Keratinocyte (primary cell): ENCODE measurements around the gene RGS13. TPM values are rescaled to one million over a fixed set of nuclear protein-coding genes. Genes with fewer than 3 reads are reported as not detected.

ENCODE experiments used
- DNase-seq: peaks from one replicate; pipeline ENCODE4 v3.0.0-alpha.2; 2011; ENCODE audit warnings: low read depth, missing footprints, low spot score
- FAIRE-seq: peaks from 2 replicates; lab custom pipeline; 2011; peaks lifted over from hg19 to GRCh38; lab: Jason Lieb, UNC
- H2AFZ ChIP-seq: 2 replicates; pipeline ENCODE4 v1.6.0; 2012; ENCODE audit warnings: low read length, control low read depth, inconsistent platforms; ENCODE audit not compliant: control insufficient read depth
- H3K27ac ChIP-seq: 2 replicates; pipeline ENCODE4 v1.5.1; 2011; ENCODE audit warnings: low read length; ENCODE audit not compliant: control insufficient read depth, insufficient read depth
- H3K27me3 ChIP-seq: 3 replicates; pipeline ENCODE4 v1.6.0; 2011; ENCODE audit warnings: low read length; ENCODE audit not compliant: control insufficient read depth, insufficient read depth; ENCODE audit errors: extremely low read depth
- H3K36me3 ChIP-seq, 2 experiments: 2 replicates in 1 of 2; 3 replicates in 1 of 2; pipeline ENCODE4 v1.5.1; 2011; ENCODE audit warnings: low read length in 2 of 2, mild to moderate bottlenecking in 1 of 2; ENCODE audit not compliant: control insufficient read depth in 2 of 2, insufficient read depth in 2 of 2; ENCODE audit errors: extremely low read depth in 1 of 2
- H3K4me1 ChIP-seq: 3 replicates; pipeline ENCODE4 v1.5.1; 2011; ENCODE audit warnings: low read length; ENCODE audit not compliant: control insufficient read depth, insufficient read depth; ENCODE audit errors: extremely low read depth
- H3K4me2 ChIP-seq: 3 replicates; pipeline ENCODE4 v1.6.0; 2011; ENCODE audit warnings: low read depth, low read length; ENCODE audit not compliant: control insufficient read depth, insufficient read depth; ENCODE audit errors: extremely low read depth
- H3K4me3 ChIP-seq, 3 experiments: fragments of 200-600 bp in 1 of 3; sonication (generic) in 1 of 3; 2 replicates in 2 of 3; 3 replicates in 1 of 3; pipeline ENCODE4 v1.5.1; 2011 to 2016; ENCODE audit warnings: low read length in 3 of 3, mild to moderate bottlenecking in 3 of 3, control low read depth in 2 of 3, inconsistent platforms in 1 of 3, low read depth in 1 of 3, mixed read lengths in 1 of 3, mixed run types in 1 of 3, moderate library complexity in 1 of 3; ENCODE audit not compliant: control insufficient read depth in 2 of 3, insufficient read depth in 2 of 3; ENCODE audit errors: extremely low read depth in 1 of 3
- H3K79me2 ChIP-seq: 2 replicates; pipeline ENCODE4 v1.6.0; 2012; ENCODE audit warnings: low read length; ENCODE audit not compliant: control insufficient read depth, insufficient read depth
- H3K9ac ChIP-seq: 3 replicates; pipeline ENCODE4 v1.6.0; 2011; ENCODE audit warnings: low read length; ENCODE audit not compliant: control insufficient read depth, insufficient read depth; ENCODE audit errors: extremely low read depth
- H3K9me1 ChIP-seq: 3 replicates; pipeline ENCODE4 v1.6.0; 2011; ENCODE audit warnings: low read length; ENCODE audit not compliant: control insufficient read depth, insufficient read depth; ENCODE audit errors: extremely low read depth
- H3K9me3 ChIP-seq: 2 replicates; pipeline ENCODE4 v1.5.1; 2012; ENCODE audit warnings: low read depth, low read length; ENCODE audit not compliant: control insufficient read depth
- H4K20me1 ChIP-seq: 3 replicates; pipeline ENCODE4 v1.6.0; 2011; ENCODE audit warnings: low read length; ENCODE audit not compliant: control insufficient read depth, insufficient read depth; ENCODE audit errors: extremely low read depth
- CTCF ChIP-seq, 3 experiments: IDR thresholded peaks in 1 of 3; conservative IDR thresholded peaks in 1 of 3; optimal IDR thresholded peaks in 1 of 3; 2 replicates in 2 of 3; 3 replicates in 1 of 3; pipeline versions ENCODE3 to v1.5.1; 2011; ENCODE audit warnings: low read length in 3 of 3, mild to moderate bottlenecking in 3 of 3, moderate library complexity in 2 of 3, control low read depth in 1 of 3, inconsistent platforms in 1 of 3; ENCODE audit not compliant: insufficient read depth in 2 of 3; ENCODE audit errors: extremely low read depth in 1 of 3
- EZH2 ChIP-seq: IDR thresholded peaks from one replicate; pipeline ENCODE4 v1.6.1; 2012; ENCODE audit warnings: inconsistent platforms, mild to moderate bottlenecking, low read length, moderate library complexity
- dilution Hi-C: fragments of 300-500 bp; cut with MboI; formaldehyde crosslinking; loops from one replicate; pipeline ENCODE4 v1.7.0; 2020; ENCODE audit warnings: low sequenced_read_pairs; ENCODE audit not compliant: extremely low pct_ligation_motif_present
- polyA plus RNA-seq, 5 experiments: library from polyadenylated mRNA; depleted of rRNA in 3 of 5; stranded (reverse) in 3 of 5; stranded (forward) in 1 of 5; unstranded in 1 of 5; fragments of >200 nt; gene quantifications; 1 replicate in 1 of 5; 2 replicates in 3 of 5; 3 replicates in 1 of 5; pipeline versions ENCODE4 v1.2.1 to v1.2.3, GENCODE V29; 2011 to 2012; ENCODE audit warnings: missing spikeins in 2 of 5, low read depth in 1 of 5, low replicate concordance in 1 of 5

Gene RGS13
- polyA plus RNA-seq, 1 donor (not counting 4 experiments of a cell fraction or from before 2014, with no cell fraction given): not detected

GRCh38 chr1:192588546-192588945 is 47.4 kb upstream of the RGS13 start:
- dilution Hi-C loops: no loop called here
- no peak overlapping the region for H3K4me2 ChIP-seq
- H3K4me1 ChIP-seq: no peaks in the 10 kb centered on the region
- no peaks in the 10 kb centered on the region for H3K9me3 ChIP-seq
- H3K27ac ChIP-seq: no peak overlapping the region
- H3K9ac ChIP-seq: no peak overlapping the region
- no peak overlapping the region for H2AFZ ChIP-seq
- no peak for TF ChIP-seq EZH2
- TF ChIP-seq CTCF (optimal IDR thresholded peaks at IDR 0.05 in 1 of 3, IDR thresholded peaks at IDR 0.05 in 1 of 3, conservative IDR thresholded peaks at IDR 0.05 in 1 of 3; ENCODE audit: extremely low read depth in 1 of 3, insufficient read depth in 2 of 3, low read length in 3 of 3): no peak
- H3K9me1 ChIP-seq: no peaks in the 10 kb centered on the region
- no peaks in the 10 kb centered on the region for H3K27me3 ChIP-seq
- FAIRE-seq: no peak
- no peaks in the 10 kb centered on the region for H3K79me2 ChIP-seq
- H3K4me3 ChIP-seq: no peak overlapping the region
- H3K36me3 ChIP-seq: no peaks in the 10 kb centered on the region
- DNase-seq: no peak
- H4K20me1 ChIP-seq: no peaks in the 10 kb centered on the region

GRCh38 chr1:192589813-192590212 is 46.1 kb upstream of the RGS13 start:
- Histone ChIP-seq H3K4me3 (no peak overlapping the region), H3K36me3 (no peaks in the 10 kb centered on the region), H3K79me2 (no peaks in the 10 kb centered on the region), H3K4me1 (no peaks in the 10 kb centered on the region), H3K27me3 (no peaks in the 10 kb centered on the region), H3K9me1 (no peaks in the 10 kb centered on the region), H4K20me1 (no peaks in the 10 kb centered on the region), H3K9me3 (no peaks in the 10 kb centered on the region), H2AFZ (no peak overlapping the region), H3K9ac (no peak overlapping the region), H3K4me2 (no peak overlapping the region), H3K27ac (no peak overlapping the region)
- no peak for DNase-seq
- dilution Hi-C loops: no loop called here
- FAIRE-seq: no peak
- TF ChIP-seq EZH2 (no peak), CTCF (optimal IDR thresholded peaks at IDR 0.05 in 1 of 3, IDR thresholded peaks at IDR 0.05 in 1 of 3, conservative IDR thresholded peaks at IDR 0.05 in 1 of 3; ENCODE audit: extremely low read depth in 1 of 3, insufficient read depth in 2 of 3, low read length in 3 of 3) (no peak)
